Dermis microvascular lymphatic vessel endothelial cell (primary cell): Measurements from ENCODE around the gene OPTC. TPM values are rescaled to one million over a fixed set of nuclear protein-coding genes. Genes with fewer than 3 reads are reported as not detected.

Experiments
- DNase-seq, 2 donors: peaks; one replicate each; pipeline versions ENCODE4 v3.0.0 to v3.0.0-alpha.2; 2010; ENCODE audit warnings: low read depth in 2 of 2
- total RNA-seq: library from RNA; depleted of rRNA; stranded (reverse); fragments of >200 nt; gene quantifications from 2 replicates; pipeline ENCODE4 v1.2.1, GENCODE V29; 2014

The OPTC gene
- total RNA-seq, 1 donor from 2014 or later = not detected

DNA sequence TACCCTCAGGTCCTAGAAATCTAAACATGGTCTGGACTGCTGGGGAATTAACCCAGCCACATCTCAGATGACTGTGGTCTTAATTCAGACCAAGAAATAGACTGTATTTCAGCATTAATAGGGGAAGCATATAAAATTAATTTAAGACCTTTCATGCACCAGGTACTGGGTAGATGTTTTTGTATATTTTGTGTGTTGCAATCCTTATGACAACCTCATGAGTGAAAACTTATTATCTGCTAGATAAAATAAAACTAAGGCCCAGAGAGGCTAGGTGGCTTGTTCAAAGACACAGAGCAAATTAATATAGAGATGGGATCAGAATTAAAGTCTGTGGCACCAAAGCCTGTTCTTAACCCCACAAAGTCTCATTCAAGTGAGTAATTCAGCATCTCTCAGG lies 40.1 kb downstream of the OPTC start:
- DNase-seq = no peak

DNA sequence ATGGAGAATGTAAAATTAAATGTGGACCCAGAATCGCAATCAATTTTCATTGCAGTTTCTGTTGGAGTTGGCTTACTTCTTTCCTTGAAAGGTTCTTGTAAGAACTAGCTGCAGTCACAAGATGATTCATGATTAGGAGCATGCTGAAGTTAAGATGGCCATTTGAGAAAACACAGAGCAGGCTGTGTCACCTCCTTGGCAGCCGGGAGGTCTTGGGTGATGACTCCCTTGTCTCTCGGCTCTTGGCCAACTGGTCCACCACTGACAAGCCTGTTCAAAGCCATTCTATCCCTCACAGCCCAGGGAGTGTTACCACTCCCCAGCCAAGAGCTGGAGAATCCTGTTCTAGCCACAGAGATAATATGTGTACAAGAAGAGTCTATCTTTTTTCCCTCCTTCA lies 40.6 kb downstream of the OPTC start:
- no peak for DNase-seq

DNA sequence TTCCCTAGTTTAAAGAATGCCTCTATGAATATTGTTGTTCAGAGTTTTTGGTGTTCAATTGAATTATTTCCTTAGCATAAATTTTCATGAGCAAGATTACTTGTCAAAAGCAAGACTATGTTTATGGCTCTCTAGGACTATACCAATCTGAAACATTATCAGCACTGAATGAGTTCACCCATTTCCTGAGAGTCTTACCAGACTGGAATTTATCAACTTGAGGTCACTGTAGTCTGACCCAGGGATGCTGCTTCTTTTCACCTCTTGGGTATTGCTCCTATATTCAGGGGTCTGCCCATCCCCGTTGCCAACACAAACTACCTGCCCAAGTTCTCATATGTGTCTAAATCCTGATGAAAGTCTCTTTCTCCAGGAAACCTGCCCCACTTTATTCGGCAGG lies 42.6 kb downstream of the OPTC start:
- no peak for DNase-seq

DNA sequence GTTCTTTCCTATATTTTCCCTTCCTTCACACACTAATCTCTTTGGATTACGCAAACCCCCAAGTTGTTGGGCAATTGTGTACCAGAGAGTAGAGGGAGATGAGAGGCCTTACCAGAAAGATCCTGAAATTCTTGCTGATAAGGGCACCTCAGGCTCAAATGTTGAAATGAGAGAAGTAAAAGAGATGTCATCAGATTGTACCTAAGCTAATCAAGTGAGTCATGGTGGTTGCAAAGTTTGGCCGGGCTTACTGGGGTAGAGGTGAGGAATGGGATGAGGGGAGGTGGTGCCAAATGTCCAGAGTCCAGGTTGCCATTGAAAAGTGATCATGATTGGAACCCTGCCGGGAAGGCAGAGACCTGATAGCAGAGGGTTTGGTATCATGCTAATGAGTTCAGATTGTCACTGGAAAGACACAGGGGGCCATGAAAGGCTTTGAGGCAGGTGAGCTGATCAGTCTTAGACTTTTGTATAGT lies 43.1 kb downstream of the OPTC start:
- no peak for DNase-seq

DNA sequence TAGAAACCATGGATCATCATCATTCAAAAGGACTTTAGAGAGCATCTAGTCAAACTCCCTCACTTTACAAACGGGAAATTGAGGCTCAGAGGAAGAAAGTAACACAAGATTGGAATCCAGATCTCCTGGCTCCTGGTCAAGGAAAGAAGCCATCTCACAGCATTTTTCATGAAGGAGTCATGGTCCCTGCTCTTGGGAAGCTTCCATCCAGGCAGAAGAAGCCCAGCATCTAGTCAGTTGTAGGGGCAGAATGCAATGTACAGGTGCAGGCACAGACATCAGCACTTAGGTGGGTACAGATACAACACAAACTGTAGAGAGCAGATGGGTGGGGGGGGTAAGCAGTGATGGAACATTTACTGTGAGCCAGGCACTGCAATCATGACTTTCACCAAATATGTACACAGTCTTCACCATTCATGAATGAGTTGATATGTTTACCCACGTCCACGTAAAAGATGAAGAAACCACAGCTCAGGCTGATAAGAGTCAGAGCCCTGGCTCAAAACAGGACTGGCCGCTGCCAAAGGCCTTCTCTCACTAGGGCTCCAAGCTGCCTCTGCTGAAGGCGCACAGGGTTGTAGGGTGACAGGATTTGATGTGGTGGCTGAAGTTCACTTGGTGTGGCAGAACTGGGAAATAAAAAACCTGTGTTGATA lies 44.0 kb downstream of the OPTC start:
- DNase-seq = no peak

DNA sequence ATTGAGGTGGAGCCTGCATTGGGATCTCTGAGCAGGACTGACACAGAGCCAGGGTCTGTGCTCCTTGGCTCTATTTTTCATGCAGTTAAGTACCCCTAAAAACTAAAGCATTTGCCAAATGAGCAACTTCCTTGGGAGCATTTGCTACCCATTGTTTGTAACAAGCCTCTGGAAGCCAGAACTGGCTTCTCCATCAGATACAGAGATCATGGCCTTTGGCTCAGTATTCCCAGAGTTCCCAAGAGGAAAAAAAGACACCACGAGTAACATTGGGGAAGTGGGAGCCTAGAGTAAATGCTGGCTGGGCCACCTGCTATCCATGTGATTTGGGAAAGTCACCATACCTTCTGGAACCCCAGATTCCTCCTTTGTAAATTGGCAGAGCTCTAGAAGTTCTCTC lies 44.8 kb downstream of the OPTC start:
- no peak for DNase-seq

DNA sequence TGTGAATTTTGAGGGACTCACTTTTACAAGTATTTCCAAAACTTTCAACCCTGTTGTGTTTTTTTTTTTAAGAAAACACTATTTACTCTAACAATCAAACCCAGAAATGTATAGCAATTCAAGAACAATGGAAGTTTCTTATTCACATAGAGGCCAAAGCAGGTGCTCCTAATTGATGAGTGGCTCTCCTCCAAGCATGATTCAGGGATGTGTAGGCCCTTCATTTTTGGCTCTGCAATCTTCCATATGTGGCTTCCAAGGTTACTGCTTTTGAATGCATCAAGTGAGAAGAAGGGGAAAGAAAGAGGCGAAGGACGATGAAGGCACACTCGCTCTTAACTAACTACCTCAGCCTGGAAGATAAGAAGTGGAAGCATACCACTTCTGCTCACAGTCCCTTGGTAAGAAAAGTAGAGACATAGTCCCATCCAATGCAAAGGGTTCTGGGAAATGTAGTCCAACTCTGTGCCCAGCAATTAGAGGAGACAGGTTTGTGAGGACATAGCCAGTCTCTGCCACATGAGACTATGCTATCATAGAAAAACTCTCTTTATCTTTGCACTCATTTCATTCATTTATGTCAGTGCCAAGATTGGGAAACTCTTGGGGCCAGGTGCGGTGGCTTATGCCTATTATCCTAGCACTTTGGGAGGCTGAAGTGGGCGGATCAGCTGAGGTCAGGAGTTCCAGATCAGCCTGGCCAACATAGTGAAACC lies 46.0 kb downstream of the OPTC start:
- no peak for DNase-seq

DNA sequence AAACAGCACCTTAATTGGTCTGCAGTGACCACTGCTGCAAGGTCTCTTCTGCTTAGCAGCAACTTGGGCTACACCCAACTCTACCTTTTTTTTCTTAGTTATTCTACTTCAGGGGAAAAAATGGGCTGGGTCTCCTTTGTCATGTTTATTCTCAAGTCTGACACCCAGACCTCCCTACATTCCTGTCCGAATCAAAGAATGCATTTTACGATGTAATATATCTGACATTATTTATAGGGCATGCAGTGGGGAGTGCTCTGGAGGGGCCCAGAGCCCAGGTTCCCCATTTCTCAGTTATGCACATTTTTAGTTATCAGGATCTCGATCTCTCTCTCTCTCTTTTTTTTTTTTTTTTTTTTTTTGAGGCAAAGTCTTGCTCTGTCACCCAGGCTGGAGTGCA lies 50.5 kb downstream of the OPTC start:
- DNase-seq = no peak

DNA sequence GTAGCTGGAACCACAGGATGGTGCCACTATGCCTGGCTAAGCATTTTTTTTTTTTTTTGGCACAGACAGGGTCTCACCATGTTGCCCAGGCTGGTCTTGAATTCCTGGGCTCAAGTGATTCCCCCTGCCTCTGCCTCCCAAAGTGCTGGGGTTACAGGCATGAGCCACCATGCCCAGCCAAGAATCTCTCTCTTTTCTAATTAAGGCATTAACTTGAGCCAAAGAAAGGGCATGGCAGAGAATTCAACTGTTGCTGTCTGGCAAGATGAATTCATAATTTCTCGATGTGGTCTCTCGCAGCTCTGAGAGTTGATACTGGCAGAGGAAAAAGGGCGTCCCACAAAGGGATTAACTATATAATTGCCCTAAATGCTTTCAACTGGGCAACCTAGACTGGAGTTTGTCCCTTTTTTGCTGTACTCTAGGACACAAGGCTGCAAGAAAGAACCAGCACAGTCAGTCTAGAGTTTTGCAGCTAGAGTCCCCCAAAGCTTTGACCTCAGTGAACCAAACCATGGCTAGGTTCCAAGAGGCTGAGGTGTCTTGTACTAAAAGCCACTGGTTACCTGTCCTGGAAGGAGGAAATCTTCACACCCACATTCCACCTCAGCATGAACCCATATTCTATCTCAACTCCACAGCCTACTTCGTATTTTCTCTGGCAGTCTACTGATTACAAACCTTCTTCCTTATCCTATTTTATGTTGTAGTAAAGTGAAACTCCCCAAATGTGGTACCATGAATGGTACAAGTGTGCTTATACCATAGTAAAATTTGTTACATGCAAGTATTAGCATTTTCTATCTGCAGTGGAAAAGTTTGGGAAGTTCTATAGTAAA lies 51.2 kb downstream of the OPTC start:
- DNase-seq = no peak

DNA sequence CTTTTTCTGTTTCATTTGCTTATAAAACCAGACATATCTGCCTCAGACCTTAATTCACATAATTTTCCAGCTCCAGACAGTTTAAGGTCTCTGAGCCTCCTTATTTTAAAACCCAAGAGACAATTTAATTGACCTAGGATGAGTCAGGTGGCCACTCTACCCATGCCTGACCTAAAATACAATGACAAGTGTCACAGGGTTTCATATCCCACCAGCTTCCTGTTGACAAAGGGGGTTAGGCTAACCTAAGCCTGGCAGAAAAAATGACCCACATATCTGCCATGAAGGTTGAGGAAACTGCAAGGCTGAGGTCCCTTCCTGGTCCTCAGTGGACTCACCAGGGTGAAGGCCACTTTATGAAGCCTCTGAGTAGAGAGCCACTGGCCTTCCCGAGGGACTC lies 52.3 kb downstream of the OPTC start:
- no peak for DNase-seq

DNA sequence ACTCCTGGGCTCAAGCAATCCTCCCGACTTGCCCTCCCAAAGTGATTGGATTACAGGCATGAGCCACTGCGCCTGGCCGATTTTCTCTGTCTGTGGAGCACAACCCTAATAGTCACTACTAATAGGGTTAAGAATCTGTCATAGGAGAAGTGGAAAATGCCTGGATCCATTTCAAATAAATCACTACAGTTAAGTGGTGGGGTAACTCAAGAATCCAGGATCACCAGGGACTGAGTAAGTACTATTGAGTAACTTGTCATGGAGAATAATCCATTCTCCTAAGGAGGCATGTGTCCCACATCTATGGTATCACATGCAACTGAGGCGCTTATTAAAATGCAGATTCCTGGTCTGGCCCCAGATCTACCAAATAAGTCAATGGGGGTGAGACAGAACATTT lies 53.2 kb downstream of the OPTC start:
- DNase-seq = no peak

DNA sequence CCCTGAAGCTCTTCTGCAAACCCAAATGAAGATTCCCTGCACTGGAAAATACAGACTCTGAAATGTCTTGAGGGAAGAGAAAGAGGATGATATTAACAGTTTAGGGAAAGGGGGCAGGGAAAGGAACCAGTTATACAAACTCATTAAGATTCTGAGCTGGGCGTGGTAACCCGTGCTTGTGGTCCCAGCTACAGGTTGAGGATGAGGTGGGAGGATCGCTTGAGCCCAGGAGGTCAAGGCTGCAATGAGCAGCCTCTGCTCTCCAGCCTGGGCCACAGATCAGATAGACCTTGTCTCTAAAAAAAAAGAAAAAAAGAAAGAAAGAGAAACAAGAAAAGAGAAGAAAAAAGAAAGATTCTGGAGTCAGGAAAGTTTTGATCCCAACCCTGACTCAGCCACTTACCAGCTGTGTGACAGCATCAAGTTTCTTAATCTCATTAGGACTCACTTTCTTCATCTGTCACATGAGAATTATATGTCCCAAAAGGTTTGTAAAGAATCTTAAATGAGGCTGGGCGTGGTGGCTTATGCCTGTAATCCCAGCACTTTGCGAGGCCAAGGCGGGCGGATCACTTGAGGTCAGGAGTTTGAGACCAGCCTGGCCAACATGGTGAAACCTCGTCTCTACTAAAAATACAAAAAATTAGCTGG lies 53.9 kb downstream of the OPTC start:
- no peak for DNase-seq

DNA sequence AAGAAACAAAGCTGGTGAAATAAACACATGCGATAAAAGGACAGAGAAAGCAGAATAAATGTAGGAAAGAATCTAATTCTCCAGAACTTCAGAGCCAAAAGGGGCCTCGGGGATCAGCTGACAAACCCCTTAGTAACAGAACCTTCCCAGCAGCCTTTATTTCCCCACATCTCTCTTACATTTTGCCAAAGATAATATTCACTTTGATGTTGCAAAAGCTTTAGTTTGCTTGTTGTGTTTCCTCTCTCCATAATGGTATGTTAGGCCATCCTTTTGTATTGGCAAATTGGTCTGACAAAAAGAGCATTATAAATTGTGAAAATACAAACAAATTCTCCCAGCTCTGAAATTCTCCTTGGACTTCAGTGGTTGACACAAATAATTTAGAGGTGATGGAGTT lies 54.9 kb downstream of the OPTC start:
- no peak for DNase-seq

DNA sequence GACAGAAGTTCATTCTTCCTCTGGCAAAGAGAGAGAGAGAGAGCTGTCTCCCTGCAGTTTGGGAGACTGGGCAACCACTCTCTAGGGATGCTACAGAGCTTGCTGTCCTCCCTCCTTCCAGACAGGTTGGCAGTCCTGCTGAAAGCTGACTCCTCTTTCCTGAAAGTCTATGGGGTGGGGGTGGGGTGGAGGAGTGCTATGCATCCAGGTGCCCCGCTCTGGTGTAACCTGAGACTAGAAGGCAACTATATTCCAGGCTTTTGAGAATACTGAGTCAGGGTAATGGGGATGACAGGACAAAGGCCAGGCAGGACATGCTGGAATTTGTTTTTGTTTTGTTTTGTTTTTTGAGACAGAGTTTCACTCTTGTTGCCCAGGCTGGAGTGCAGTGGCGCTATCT lies 55.4 kb downstream of the OPTC start:
- no peak for DNase-seq

DNA sequence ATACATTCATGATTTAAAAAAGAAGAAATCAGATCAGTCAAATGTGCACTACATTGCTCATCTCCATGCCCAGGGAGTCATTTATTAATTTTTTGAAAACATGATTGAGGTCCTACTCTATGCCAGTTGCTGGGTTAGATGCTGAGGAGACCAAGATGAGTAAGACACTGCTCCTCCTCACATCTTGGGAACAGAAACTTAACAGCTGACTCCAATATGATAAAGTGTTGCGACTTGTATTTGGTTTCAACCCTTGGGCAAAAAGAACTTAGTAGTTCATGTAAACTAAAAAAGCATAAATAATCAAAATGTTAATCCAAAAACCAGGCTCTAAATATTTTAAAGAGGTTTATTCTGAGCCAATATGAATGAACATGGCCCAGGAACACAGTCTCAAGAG lies 56.9 kb downstream of the OPTC start:
- DNase-seq = no peak

DNA sequence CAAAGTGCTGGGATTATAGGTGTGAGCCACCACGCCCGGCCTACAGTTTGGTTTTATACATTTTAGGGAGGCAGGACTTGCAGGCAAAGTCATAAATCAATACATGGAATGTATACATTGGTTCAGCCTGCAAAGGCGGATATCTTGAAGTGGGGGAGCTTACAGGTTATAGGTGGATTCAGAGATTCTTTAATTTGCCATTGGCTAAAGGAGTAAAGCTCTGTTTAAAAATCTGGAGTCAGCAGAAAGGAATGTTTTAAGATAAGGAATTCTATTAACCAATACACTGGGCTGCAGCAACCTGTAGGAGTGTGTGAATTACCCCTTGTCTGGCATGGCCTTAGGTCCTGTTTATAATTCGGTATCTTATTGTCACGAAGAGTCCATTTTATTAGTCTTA lies 57.6 kb downstream of the OPTC start:
- DNase-seq = no peak

DNA sequence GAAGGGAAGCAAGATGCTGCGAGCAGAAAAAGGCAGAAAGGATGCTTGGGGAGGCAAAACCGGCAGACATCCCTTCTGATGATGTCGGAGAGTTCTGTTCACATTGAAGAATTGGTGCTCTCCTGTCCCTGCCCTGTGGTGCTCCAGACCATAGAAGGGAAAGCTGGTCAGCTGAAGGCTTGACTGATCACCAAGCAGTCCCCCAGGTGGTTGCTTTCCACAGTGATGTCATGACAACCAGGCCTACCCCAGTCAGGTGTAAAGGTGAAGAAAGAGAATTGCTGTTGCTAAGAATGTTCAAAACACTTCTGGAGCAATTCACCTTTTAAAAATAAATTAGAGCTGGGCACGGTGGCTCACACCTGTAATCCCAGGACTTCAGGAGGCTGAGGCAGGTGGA lies 59.5 kb downstream of the OPTC start:
- no peak for DNase-seq

DNA sequence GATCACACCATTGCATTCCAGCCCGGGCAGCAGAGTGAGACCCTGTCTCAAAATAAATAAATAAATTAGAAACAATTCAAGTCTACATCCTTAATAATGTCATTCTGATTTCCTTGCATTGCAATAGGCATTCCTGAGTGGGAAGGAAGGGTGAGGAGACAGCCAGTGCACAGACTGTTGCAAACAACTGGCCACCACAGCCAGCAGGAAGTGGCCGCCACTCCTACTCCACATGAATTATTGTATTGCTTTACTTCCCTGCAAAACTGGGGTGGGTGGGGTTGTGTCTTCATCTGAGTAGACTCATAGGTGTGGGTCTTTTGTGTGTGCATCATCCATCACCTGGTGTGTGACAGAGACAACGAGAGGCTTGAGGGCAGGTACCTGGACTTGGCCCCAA lies 60.1 kb downstream of the OPTC start:
- no peak for DNase-seq

DNA sequence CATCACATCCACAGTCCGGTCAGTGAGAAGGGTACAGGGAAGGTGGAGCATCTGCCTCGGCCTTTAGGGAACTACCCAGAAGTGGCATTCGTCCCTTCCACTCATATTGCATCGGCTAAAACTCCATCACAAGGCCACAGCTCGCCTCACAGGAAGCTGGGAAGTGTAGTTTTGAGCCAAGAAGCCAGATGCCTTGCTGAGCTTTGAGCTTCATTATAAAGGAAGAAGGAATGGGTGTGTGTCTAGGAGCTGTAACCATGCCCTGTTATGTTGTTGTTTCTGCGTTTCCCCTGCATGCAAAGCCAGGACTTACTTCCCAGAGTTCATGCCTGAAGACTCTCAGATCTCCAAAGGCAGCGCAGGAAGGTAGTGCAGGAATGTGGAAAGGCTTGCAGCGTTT lies 61.1 kb downstream of the OPTC start:
- no peak for DNase-seq

DNA sequence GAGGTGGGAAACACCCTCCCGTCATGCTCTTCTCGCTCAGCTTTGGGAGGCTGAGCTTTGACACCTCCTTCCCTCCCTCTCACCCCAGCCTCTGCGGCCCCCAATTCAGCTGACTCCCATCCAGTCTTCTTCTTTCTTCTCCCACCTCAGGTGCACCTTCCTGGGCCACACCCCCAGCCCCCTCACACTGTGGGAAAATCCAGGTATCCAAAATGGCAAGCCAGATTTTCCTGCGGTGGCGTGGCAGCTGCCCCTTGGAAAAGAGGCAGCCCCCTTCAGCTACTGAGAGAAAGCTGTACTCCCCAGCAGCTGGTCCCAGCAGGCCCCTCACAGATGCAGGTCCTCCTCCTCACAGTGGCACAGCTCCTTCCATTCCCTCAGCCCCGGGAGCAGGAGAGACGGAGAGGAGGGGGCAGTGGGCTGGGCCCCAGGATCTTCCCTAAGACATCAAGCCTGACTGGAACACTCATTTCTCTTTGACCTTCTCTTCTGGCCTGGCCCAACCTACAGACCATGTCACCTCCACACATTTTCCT lies 61.6 kb downstream of the OPTC start:
- DNase-seq = no peak

DNA sequence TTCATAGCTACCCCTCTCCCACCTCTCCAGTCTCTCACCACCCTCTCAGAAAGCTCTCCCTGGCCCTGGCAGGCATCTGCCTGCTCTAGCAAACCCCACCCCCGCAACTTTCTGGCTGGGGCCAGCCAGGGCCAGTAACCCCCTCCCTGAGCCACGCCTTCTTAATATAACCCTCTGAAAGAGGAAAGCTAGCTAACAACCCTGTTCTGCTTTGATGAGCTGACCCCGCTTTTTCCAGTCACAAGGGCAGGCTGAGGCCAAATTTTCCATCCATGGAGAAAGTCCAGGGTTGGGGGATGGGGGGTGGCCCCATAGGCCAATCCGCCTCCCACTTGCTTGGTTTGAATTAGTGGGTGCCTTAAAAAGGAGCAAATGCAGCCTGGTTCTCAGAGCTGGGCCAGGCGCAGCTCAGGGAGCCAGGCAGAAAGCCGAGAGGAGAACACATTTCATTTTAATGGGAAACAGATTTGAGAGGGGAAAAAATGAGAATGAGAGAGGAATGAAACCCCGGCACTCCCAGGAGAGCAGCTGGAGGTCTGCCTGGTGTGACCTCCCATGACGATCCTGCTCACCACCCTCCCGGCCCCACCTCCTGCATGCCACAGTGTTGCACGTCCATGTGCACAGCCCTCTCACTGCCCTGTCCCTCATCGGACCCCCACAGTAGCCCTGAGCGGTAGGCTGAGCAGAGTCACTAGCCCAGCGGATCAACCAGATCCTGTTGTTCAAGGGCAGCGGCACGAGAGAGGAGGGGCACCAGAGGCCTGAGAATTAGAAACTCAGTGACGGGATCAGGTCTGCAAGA lies 62.3 kb downstream of the OPTC start:
- no peak for DNase-seq
